ENCODE data around the gene STK32C.
"Not testable (repeated sequence)": the region's sequence is repeated elsewhere in the genome, so short reads cannot be mapped to it uniquely, and the experiment has no call there.

STK32C gene

DNA sequence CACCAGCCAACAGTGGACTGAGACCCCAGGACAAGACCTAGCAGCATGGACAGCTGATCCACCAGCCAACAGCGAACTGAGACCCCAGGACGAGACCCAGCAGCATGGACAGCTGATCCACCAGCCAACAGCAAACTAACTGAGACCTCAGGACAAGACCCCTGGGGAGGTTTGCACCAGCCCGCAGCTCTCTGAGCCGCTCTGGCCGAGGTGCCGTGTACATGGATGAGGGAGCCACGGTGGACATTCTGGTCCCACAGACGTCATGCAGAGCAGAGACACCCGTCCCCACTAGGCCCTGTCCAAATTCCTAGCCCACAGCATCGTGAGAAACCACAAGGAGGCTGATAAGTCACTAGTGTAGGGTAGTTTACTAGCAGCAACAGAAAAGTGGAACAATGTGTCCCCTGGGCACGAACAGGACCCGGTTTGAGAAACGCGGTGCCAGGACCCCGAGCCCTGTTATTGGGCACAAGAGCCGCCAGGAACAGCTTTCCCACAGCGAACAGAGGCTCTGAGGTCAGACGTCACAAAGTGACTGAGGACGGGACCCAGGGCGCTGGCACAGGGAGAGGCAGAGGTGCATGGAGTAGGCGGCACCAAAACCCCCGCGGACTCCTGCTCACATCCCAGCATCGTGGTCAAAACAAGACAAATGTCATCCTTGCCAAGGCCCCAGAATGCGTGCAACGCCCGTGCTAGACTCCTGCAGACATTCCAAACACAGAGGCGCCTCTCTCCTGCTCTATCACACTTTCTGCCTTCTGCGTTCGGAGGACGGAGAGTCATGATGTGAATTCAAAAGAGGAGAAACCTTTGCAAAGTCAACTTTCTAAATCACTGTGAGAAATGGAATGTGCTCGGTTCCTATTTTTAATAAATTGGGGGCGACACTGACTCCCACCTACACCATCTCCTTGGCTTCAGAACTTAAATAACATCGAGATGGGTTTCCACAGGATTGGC, 8.1 kb downstream of the STK32C start:
- no peak for DNase-seq

DNA sequence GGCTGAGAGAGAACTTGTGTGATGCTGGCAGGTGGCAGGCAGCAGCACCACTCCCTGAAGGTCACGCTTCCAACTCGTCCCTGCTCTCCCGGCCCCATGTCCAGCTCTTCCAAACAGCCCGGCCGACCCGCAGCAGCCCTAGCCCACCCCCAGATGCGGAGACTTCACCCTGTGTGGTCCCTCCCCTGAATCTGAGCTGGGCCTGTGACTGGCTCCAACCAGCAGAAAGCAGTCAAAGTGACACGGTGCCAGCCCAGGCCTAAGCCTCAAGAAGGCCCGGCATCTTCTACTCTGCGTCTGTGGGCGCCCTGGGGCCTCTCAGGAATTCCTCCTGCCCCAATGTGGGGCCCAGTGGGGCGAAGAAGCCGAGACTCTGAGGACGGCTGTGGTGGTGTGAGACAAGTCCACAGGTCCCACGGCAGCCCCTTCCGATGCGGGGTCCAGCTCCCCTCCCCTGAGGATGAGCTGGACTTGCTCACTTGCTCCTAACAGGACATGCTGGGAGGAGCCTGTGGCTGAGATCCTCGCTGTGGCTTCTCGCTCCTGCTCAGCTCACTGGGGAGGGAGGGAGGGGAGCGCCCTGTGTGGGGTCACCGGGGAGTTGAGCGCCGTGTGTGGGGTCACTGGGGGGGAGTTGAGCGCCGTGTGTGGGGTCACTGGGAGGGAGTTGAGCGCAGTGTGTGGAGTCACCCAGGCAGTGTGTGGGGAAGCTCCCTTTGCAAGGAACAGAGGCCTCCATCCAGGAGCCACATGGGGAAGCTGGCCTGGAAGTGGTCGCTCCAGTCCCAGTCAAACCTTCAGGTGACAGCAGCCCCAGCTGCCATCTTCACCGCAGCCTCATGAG, 9.5 kb downstream of the STK32C start:
- DNase-seq, result no peak

GRCh38 chr10:132297526-132297925, 10.2 kb downstream of the STK32C start:
- DNase-seq, result no peak

- DNase-seq, result no peak
Measured at GRCh38 chr10:132296666-132297443, 10.9 kb downstream of the STK32C start.

DNA sequence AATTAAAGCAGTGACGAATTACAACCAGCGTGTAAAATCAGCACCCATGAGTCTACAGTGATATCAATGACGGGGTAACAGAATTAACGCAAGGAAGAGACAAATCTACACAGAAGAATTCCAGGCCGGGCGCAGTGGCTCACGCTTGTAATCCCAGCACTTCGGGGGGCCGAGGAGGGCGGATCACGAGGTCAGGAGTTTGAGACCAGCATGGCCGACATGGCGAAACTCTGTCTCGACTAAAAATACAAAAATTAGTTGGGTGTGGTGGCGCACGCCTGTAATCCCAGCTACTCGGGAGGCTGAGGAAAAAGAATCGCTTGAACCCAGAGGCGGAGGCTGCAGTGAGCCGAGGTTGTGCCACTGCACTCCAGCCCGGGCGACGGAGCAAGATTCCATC, 12.3 kb downstream of the STK32C start:
- DNase-seq, result not testable (repeated sequence)

DNA sequence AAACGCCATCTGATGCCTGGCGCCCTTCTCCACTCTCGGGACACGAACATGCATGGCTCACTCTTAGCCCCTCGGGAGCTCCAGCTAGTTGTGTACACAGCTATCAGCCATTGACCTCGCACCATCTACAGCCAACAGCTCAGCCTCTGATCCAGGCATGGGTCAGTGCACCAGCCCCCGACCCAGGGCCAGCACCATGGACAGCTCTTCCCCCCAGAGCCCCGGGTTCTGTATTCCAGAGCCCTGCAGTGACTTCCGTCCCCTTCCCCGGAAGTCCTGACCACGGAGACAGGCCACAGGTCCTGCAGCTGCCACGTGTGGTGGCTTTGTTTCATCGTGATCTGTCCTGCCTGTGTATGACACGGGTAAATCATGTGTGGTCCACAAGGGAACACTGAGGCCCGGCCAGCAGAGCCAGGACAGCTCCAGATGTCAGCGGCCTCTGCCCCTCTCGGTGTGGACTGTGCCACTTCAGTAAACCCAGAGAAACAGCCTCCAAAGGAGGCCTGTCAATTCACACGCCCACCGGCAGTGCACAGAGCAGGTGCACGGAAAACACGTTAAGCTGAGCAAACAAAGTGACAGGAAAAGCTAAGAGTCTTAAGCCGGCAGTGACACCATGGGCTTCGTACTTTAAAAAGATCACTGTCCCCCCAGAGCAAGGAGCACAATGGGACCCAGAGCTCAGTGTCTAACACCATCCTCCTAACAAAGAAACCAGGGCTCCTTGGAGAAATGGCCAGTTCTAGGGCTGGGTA, 13.0 kb downstream of the STK32C start:
- no peak for DNase-seq

DNA sequence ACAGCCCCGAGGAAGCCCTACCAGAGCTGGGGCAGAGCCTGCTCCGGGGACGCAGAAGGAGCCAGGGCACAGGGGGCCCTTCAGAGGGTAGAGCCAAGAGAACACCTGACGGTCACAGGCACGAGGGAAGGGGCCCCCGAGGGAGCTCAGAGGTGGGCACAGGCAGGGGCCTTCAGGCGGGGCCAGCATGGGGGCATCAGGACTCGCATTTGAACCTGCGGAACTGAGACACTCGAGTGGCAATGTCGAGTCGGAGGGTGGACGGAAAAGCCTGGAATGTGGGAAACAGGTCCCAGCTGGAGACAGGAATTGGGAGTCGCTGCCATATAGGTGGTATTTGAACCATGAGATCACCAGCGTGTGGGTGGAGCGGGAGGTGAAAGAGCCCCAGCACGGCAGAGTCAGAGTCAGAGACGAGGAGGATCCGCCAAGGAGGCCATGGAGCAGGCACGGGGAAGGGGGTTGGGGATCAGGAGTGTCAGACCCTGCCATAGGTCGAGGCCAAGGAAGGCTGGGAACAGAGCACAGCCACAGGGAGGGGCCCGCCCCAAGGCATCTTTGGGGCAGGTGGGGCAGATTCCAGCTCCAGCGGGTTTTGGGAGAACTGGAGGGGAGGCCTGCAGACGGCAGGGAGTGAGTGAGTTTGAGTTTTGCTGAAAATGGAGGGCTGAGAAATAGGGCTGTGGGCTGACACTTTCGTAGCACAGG, 13.8 kb downstream of the STK32C start:
- no peak for DNase-seq

DNA sequence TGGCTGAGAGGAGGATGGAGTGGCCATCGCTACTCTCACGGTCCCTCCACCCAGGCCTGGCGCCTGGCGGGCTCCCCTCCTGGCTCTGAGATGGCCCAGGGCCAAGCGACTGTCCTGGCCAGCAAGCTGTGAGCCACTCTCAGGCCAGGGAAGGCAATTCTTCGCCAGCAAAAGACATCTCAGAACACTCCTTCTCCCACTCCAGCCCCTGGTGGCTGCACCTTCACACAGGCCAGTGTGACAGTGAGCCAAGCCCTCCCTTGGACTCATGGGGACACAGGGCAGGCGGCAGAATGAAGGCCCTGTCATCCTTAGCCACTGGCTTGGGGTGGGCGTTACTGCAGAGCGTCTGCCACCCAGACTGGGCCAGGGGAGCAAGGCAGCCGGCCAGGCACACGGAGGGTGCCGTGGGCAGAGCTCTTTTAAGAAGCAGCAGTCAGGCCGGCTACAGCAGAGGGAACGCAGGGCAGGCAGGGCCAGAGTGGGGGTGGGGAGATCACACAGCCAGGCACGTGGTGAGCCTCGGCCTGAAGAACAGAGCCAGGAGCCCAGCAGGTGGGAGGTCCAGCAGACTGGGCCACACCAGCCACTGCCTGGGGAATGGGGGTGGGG, 14.4 kb downstream of the STK32C start:
- DNase-seq, result no peak

- no peak for DNase-seq
Measured at GRCh38 chr10:132292287-132293200, 15.2 kb downstream of the STK32C start.

GRCh38 chr10:132291826-132292225, 15.9 kb downstream of the STK32C start:
- DNase-seq, result no peak

DNA sequence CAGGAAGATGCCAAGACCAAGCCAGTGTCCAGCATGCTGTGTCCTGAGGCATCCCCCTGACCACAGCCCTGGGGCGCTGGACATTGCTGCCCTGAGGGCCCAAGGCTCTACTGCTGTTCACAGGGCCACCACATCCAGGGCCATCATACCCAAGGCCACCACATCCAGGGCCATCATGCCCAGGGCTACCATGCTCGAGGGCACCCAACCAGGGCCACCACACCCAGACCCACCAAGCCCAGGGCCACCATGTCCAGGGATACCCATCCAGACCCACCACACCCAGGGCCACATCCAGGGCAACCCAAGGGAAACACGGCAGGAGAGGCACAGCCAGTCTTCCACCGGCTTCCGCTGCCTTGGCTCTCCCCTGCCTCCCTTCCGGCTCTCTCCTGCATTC, 17.1 kb downstream of the STK32C start:
- DNase-seq, result no peak

DNA sequence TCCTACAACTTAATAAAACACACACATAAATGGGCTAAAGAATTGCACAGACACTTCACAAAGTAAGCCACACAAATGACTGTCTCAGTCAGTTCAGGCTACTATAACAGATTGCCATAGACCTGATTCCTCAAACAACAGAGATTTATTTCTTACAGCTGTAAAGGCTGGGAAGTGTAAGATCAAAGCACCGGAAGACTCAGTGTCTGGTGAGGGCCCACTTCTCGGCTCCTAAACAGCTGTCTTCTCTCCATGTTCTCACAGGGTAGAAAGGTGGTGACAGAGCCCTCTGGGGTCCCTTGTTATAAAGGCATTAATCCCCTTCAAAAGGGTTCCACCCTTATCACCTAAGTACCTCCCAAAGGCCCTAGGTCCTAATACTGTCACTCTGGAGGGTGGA, 18.3 kb downstream of the STK32C start:
- no peak for DNase-seq

DNA sequence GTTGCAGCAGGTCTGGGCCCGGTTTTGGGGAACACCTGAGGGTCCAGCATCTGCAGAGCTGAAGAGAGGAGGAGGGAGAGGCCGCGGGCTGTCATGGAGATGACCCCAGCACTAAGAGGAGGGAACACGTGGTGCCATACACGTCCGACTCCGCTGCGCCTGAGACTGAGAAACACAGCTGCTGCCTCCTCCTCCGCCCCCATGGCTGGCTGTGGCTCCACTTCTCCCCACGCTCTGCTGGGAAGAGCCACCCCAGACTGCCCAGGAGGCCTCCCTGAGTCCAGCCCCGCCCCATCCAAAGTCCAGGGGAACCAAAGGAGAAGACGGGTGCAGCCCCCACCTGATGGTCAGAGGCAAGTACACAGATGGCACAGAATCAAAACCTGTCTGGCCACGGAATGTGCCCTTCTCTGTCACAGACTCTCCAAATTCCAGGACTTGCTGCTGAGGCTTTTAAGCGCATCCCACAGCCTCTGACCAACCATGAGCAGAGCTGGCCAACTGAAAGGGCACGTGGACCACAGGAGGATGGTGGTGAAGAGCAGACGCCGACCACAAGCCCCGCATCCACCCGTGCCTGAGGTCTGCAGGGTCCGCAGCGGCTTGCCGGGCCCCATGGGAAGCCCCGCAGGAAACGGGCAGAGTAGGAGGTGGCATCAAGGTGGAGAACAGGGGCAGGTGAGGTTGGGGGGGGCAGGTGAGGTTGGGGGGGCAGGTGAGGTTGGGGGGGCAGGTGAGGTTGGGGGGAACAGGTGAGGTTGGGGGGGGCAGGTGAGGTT, 24.0 kb downstream of the STK32C start:
- no peak for DNase-seq

- no peak for DNase-seq
Measured at GRCh38 chr10:132282667-132283603, 24.8 kb downstream of the STK32C start.

DNA sequence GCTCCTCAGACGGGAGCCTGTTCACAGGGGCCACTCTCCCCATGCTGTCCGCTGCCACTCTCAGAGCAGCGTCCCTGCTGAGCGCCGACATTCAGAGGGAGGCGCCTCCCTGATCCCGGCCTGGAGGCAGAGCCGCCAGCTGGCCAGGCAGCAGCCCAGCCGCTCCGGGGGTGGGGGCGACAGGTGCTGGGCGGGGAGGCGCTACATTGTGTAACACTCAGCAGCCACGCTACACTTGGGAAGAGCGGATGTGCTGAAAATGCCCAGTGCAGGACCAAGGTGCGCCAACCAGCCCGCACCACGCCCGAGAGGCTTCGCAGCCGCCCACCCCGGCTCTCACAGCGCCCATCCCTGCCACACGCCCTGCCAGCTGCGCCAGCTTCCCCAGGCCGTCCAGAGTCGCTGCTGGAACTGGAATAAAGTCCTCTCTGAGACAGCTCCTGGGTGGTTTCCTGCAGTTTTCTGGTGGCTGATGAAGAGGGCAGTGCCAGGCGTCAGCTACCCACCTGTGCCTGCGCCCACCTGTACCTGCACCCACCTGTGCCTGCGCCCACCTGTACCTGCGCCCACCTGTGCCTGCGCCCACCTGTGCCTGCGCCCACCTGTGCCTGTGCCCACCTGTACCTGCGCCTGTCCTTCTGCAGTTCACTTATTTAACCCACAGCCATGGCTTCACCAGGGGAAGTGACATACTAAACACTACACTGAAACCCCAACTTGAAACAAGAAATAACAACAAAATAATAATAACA, 25.7 kb downstream of the STK32C start:
- DNase-seq, result no peak

GRCh38 chr10:132280646-132281074, 27.1 kb downstream of the STK32C start:
- no peak for DNase-seq
